GM18498 (cell line): ENCODE data around the gene PLPPR2.
"Not testable (repeated sequence)": the region's sequence is repeated elsewhere in the genome, so short reads cannot be mapped to it uniquely, and the experiment has no call there.

Source experiments
- ATAC-seq: cut with Tn5 transposase; IDR thresholded peaks from one replicate; pipeline ENCODE4 v1.9.1; 2021; ENCODE audit warnings: mild to moderate bottlenecking, moderate library complexity; ENCODE audit not compliant: unreplicated experiment

Gene PLPPR2

GRCh38 chr19:11367528-11367927 is 12.3 kb downstream of the PLPPR2 start:
- no peak for ATAC-seq

DNA sequence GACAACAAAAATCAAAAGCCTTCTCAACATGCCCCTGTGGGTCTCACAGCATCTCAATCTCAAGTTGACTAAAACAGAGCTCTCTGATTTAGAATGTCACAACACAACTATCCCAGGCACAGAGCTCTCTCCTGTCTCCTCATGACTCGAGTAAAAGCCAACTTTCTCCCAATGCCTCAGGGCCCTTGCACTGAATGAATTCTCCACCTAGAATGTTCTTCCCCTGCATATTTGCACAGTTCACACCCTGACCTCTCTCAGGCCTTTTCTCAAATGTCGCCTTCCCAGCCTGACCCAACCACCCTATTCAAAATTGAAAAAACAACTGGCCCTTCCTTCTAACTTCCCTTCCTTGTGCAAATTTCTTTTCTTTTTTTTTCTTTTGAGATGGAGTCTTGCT is 15.5 kb downstream of the PLPPR2 start:
- ATAC-seq = no peak

- ATAC-seq = no peak
These were observed 18.1 kb downstream of the PLPPR2 start for GRCh38 chr19:11373166-11373884.

- no peak for ATAC-seq
These were observed 18.7 kb downstream of the PLPPR2 start for GRCh38 chr19:11373885-11374432.

DNA sequence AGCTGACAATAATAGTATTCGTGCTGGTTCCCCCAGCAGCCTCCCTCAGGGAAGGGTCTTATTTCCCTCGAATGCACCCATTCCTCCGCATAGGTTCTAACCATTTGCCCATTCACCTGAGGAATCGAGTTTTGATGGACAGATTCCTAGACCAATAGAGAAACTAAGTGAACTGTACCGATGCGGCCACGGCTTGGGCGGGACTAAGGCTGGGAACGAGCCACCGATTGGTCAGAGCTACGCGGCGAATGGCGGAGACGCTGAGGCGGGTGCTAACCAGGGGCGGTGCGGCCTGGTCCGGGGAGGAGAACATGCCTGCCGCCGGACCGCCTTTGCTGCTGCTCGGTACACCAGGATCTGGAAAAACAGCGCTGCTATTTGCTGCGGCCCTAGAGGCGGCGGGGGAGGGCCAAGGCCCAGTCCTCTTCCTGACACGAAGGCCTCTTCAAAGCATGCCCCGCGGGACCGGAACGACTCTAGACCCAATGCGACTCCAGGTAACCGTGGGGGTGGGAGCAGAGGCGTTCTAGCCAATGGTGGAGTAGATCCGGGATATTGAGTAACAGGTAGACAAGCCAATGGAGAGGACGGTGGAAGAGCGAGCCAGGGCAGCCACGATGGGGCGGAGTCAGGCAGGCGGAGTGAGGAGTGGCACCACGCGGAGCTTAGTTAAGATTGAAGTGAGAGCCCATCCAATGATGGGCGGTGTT is 19.4 kb downstream of the PLPPR2 start, which contains the start of gene SWSAP1:
TSS of gene SWSAP1 (plus strand) at position 234 of the 710 bp plus-strand sequence. CDS start at position 249, 15 bp downstream.
- peak; percentile 88 for ATAC-seq

- peak; percentile 34 for ATAC-seq
These were observed 20.1 kb downstream of the PLPPR2 start for GRCh38 chr19:11375143-11375948.

GRCh38 chr19:11377237-11377636 is 22.0 kb downstream of the PLPPR2 start:
- no peak for ATAC-seq

- ATAC-seq = no peak
These were observed 22.5 kb downstream of the PLPPR2 start for GRCh38 chr19:11377756-11378155.

- no peak for ATAC-seq
These were observed 23.3 kb downstream of the PLPPR2 start for GRCh38 chr19:11378319-11379189.

- ATAC-seq = not testable (repeated sequence)
These were observed 24.1 kb downstream of the PLPPR2 start for GRCh38 chr19:11379269-11379845.

DNA sequence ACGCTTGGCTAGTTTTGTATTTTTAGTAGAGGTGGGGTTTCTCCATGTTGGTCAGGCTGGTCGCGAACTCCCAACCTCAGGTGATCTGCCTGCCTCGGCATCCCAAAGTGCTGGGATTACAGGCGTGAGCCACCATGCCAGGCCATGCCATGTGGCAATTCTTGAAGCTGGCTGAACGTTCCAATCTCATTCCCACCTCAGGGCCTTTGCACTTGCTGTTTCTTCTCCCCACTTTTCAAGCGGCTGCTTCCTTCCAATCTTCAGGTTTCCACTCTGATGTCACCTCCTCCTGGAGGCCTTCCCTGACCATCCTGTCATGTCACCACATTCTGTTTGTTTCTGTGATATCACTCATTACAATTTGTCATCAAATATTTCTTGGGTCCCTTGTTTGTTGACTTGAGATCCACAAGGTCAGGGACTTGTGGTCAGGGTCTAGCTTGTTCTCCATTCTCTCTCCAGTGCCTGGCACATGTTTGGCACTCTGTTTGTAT is 24.7 kb downstream of the PLPPR2 start:
- no peak for ATAC-seq

- ATAC-seq = peak; percentile 80
These were observed 25.7 kb downstream of the PLPPR2 start for GRCh38 chr19:11380653-11381537.

- ATAC-seq = no peak
These were observed 27.9 kb downstream of the PLPPR2 start for GRCh38 chr19:11382898-11383705.

GRCh38 chr19:11383706-11384048 is 28.4 kb downstream of the PLPPR2 start:
- ATAC-seq = no peak

DNA sequence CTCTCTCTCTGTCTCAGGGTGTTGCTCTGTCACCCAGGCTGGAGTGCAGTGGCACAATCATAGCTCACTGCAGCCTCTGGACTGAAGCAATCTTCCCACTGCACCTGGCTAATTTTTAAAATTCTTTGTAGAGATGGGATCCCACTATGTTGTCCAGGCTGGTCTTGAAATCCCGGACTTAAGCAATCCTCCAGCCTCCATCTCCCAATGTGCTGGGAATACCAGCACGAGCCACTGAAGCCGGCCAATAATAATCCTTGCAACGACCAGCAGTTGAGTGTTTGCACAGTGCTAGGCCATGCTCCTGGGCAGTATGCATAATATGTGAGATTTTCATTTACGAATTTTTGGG is 29.5 kb downstream of the PLPPR2 start:
- ATAC-seq = no peak

GRCh38 chr19:11387162-11388034 is 32.2 kb downstream of the PLPPR2 start:
- no peak for ATAC-seq

- ATAC-seq = no peak
These were observed 35.1 kb downstream of the PLPPR2 start for GRCh38 chr19:11390359-11390758.
